Endodermal cell (in vitro differentiated cells): ENCODE data around the gene ZMYND12. TPM values are rescaled to one million over a fixed set of nuclear protein-coding genes. Genes with fewer than 3 reads are reported as not detected.
"Not testable (repeated sequence)": the region's sequence is repeated elsewhere in the genome, so short reads cannot be mapped to it uniquely, and the experiment has no call there.

Source experiments
- DNase-seq: peaks from one replicate; pipeline ENCODE4 v3.0.0-alpha.2; 2017
- H3K27ac ChIP-seq: 2 replicates; pipeline ENCODE4 v1.5.1; 2013; ENCODE audit warnings: mild to moderate bottlenecking, low read depth, low read length, moderate library complexity
- H3K27me3 ChIP-seq: 2 replicates; pipeline ENCODE4 v1.6.1; 2013; ENCODE audit warnings: mild to moderate bottlenecking, low read length, moderate library complexity; ENCODE audit not compliant: insufficient read depth, control insufficient read depth, poor library complexity, severe bottlenecking
- H3K36me3 ChIP-seq: 2 replicates; pipeline ENCODE4 v1.7.0; 2013; ENCODE audit warnings: mild to moderate bottlenecking, low read length, moderate library complexity; ENCODE audit not compliant: control insufficient read depth, insufficient read depth
- H3K4me1 ChIP-seq: one replicate; pipeline ENCODE4 v1.7.0; 2013; ENCODE audit warnings: low read length; ENCODE audit not compliant: control insufficient read depth, insufficient read depth
- H3K4me3 ChIP-seq: 2 replicates; pipeline ENCODE4 v1.5.1; 2013; ENCODE audit warnings: mild to moderate bottlenecking, low read length, moderate library complexity
- H3K9ac ChIP-seq: 2 replicates; pipeline ENCODE4 v1.6.1; 2013; ENCODE audit warnings: mild to moderate bottlenecking, low read length, moderate library complexity; ENCODE audit not compliant: poor library complexity, severe bottlenecking; ENCODE audit errors: extremely low read depth
- H3K9me3 ChIP-seq: 2 replicates; pipeline ENCODE4 v1.6.1; 2013; ENCODE audit warnings: mild to moderate bottlenecking, low read length, moderate library complexity; ENCODE audit not compliant: control insufficient read depth
- H3K27ac Mint-ChIP-seq: 2 replicates; pipeline ENCODE4 v1.8.0; 2020; ENCODE audit warnings: mixed read lengths
- H3K27me3 Mint-ChIP-seq: 2 replicates; pipeline ENCODE4 v1.8.0; 2021; ENCODE audit warnings: mild to moderate bottlenecking, mixed read lengths; ENCODE audit not compliant: insufficient read depth
- H3K36me3 Mint-ChIP-seq: 2 replicates; pipeline ENCODE4 v1.8.0; 2020; ENCODE audit warnings: low read depth, mixed read lengths
- H3K4me1 Mint-ChIP-seq: 2 replicates; pipeline ENCODE4 v1.8.0; 2020; ENCODE audit warnings: mixed read lengths
- H3K4me3 Mint-ChIP-seq: 2 replicates; pipeline ENCODE4 v1.8.0; 2020; ENCODE audit warnings: mild to moderate bottlenecking, moderate library complexity, mixed read lengths
- H3K9me3 Mint-ChIP-seq: 2 replicates; pipeline ENCODE4 v1.8.0; 2020; ENCODE audit warnings: mild to moderate bottlenecking, mixed read lengths
- WGBS, 2 experiments: methylation state at CpG; one replicate each; pipeline versions ENCODE4 v1.1.5 to v1.1.7; 2013; ENCODE audit warnings: missing lambda C conversion rate in 2 of 2, mixed read lengths in 1 of 2; ENCODE audit not compliant: insufficient coverage in 1 of 2, insufficient read length in 1 of 2; 5-methylcytosine and 5-hydroxymethylcytosine counted together
- long read RNA-seq, 4 experiments: library from polyadenylated mRNA in 2 of 4; library from RNA in 1 of 4; library from capped mRNA in 1 of 4; stranded (forward) in 3 of 4; unstranded in 1 of 4; transcript quantifications; one replicate each; pipeline ENCODE4 v2.0.0, GENCODE V29; 2020 to 2021; ENCODE audit warnings: inconsistent platforms in 1 of 4
- polyA plus RNA-seq, 2 experiments: library from polyadenylated mRNA; stranded (reverse); fragments of 50-300 nt; gene quantifications; one replicate each; pipeline ENCODE4 v1.2.3, GENCODE V29; 2013
- total RNA-seq, 2 donors: library from RNA; stranded (reverse); fragmentation: NEBNext Ultra II Directional in 1 of 2; extraction: Animal tissue kit (Norgen Biotek cat#: 25700) in 1 of 2; gene quantifications; 2 replicates in 1 of 2; 3 replicates in 1 of 2; pipeline ENCODE4 v1.2.1, GENCODE V29; 2021
- TF ChIP-seq, protein P1 (sequence below): fragments of 200-600 bp; sonication (generic); conservative IDR thresholded peaks from 2 replicates; pipeline ENCODE4 v1.5.0; 2021; ENCODE audit warnings: antibody characterized with exemption, mild to moderate bottlenecking

ZMYND12 gene
- 1 to 10 TPM in 1 of 2 donors, under 1 TPM in 1; 0.44 to 1.1 TPM for total RNA-seq
- polyA plus RNA-seq (2013, experiment 1 of 2), result 1.2 TPM
- polyA plus RNA-seq (2013, experiment 2 of 2), result 0.79 TPM
- long read RNA-seq, experiment 1, partial matches to known transcripts, result 0 of 2 reads
- long read RNA-seq, experiment 1, other reads (novel, unspliced or antisense), result 2 of 2 reads
- long read RNA-seq, experiment 2, result 0 reads
- long read RNA-seq, experiment 3, partial matches to known transcripts, result 0 of 2 reads
- long read RNA-seq, experiment 3, other reads (novel, unspliced or antisense), result 0 of 2 reads
- long read RNA-seq, experiment 4, partial matches to known transcripts, result 0 of 2 reads
- long read RNA-seq, experiment 4, other reads (novel, unspliced or antisense), result 0 of 2 reads

GRCh38 chr1:42456010-42456753 is at the start of gene ZMYND12, which contains the start of gene PPCS:
Gene ZMYND12, minus strand, starts transcription at chr1:42456022. Its CDS starts 25 bp downstream, at chr1:42455997.
Gene PPCS, plus strand, starts transcription at chr1:42456543. Its CDS starts 23 bp downstream, at chr1:42456566.
- Mint-ChIP-seq H3K27ac (peak within 1 kb of the TSS; percentile 92), H3K27me3 (no peaks in the 10 kb centered on the region), H3K36me3 (peaks cover 31% of the 10 kb centered on the region), H3K4me3 (peak within 1 kb of the TSS; percentile 73), H3K9me3 (no peaks in the 10 kb centered on the region), H3K4me1 (peaks cover 18% of the 10 kb centered on the region)
- H3K27ac ChIP-seq, result peak within 1 kb of the TSS; percentile 27
- H3K36me3 ChIP-seq, result peaks cover 20% of the 10 kb centered on the region
- WGBS, 2 experiments, result 0 to 4% methylated on average over 8 to 66 of the region's 66 CpGs
- TF ChIP-seq, protein P1, sequence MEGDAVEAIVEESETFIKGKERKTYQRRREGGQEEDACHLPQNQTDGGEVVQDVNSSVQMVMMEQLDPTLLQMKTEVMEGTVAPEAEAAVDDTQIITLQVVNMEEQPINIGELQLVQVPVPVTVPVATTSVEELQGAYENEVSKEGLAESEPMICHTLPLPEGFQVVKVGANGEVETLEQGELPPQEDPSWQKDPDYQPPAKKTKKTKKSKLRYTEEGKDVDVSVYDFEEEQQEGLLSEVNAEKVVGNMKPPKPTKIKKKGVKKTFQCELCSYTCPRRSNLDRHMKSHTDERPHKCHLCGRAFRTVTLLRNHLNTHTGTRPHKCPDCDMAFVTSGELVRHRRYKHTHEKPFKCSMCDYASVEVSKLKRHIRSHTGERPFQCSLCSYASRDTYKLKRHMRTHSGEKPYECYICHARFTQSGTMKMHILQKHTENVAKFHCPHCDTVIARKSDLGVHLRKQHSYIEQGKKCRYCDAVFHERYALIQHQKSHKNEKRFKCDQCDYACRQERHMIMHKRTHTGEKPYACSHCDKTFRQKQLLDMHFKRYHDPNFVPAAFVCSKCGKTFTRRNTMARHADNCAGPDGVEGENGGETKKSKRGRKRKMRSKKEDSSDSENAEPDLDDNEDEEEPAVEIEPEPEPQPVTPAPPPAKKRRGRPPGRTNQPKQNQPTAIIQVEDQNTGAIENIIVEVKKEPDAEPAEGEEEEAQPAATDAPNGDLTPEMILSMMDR, result no peak
- H3K27me3 ChIP-seq, result peaks cover 5% of the 10 kb centered on the region
- peak within 1 kb of the TSS; percentile 80 for H3K4me3 ChIP-seq
- H3K4me1 ChIP-seq, result no peaks in the 10 kb centered on the region
- H3K9ac ChIP-seq, result peak within 1 kb of the TSS; percentile 72
- DNase-seq, result peak; percentile 93
- H3K9me3 ChIP-seq, result no peaks in the 10 kb centered on the region

GRCh38 chr1:42504535-42505128 is 48.8 kb upstream of the ZMYND12 start:
- 95 to 100% methylated on average over 2 of the region's 2 CpGs for WGBS, 2 experiments
- TF ChIP-seq, protein P1, result peak; percentile 35
- Mint-ChIP-seq H3K36me3 (peaks cover 37% of the 10 kb centered on the region), H3K4me1 (no peaks in the 10 kb centered on the region), H3K27me3 (peaks cover 1% of the 10 kb centered on the region), H3K27ac (no peak overlapping the region), H3K4me3 (no peak overlapping the region), H3K9me3 (peaks cover 92% of the 10 kb centered on the region)
- Histone ChIP-seq H3K4me3 (peak overlapping the region; percentile 30), H3K36me3 (no peaks in the 10 kb centered on the region), H3K9me3 (peaks cover 74% of the 10 kb centered on the region), H3K4me1 (no peaks in the 10 kb centered on the region), H3K27me3 (no peaks in the 10 kb centered on the region), H3K9ac (no peak overlapping the region), H3K27ac (no peak overlapping the region)
- DNase-seq, result no peak

GRCh38 chr1:42502031-42502430 is 46.2 kb upstream of the ZMYND12 start:
- H3K4me1 Mint-ChIP-seq, result not testable (repeated sequence)

More at GRCh38 chr1:42502031-42502430, 46.2 kb upstream of the ZMYND12 start:
- H3K36me3 ChIP-seq, H3K27me3 Mint-ChIP-seq, H3K27ac ChIP-seq, H3K27ac Mint-ChIP-seq, DNase-seq, H3K4me1 ChIP-seq, H3K9ac ChIP-seq, H3K27me3 ChIP-seq, H3K4me3 Mint-ChIP-seq, H3K4me3 ChIP-seq: not testable (repeated sequence)
- H3K9me3 Mint-ChIP-seq, result peaks cover 70% of the 10 kb centered on the region
- 83 to 86% methylated on average over 8 to 11 of the region's 11 CpGs for WGBS, 2 experiments
- H3K36me3 Mint-ChIP-seq, result peaks cover 47% of the 10 kb centered on the region
- peaks cover 52% of the 10 kb centered on the region for H3K9me3 ChIP-seq
